Naive B cell (primary cell): ENCODE results near the gene OPCML. TPM values are rescaled to one million over a fixed set of nuclear protein-coding genes. Genes with fewer than 3 reads are reported as not detected.
A peak's percentile ranks its signal among the peaks of the same experiment; 100 is the strongest.

Experiments used
- ATAC-seq, 2 donors: fragments of 150-1000 bp; cut with Tn5 transposase; 2 replicates each; pipeline ENCODE4 v1.10.0; 2021; ENCODE audit warnings: low read depth in 2 of 2, mild to moderate bottlenecking in 2 of 2, moderate library complexity in 2 of 2
- DNase-seq: peaks from one replicate; pipeline ENCODE4 v3.0.0; 2022
- H3K27ac Mint-ChIP-seq, 6 donors: one replicate each; pipeline ENCODE4 v1.8.0; 2020 to 2022; ENCODE audit warnings: mild to moderate bottlenecking in 6 of 6, mixed read lengths in 6 of 6, moderate library complexity in 5 of 6, inconsistent platforms in 2 of 6
- H3K27me3 Mint-ChIP-seq, 3 donors: one replicate each; pipeline ENCODE4 v1.8.0; 2021 to 2022; ENCODE audit warnings: mixed read lengths in 3 of 3, mild to moderate bottlenecking in 1 of 3
- H3K36me3 Mint-ChIP-seq, 2 donors: one replicate each; pipeline ENCODE4 v1.8.0; 2020 to 2022; ENCODE audit warnings: mixed read lengths in 2 of 2, inconsistent platforms in 1 of 2, mild to moderate bottlenecking in 1 of 2
- H3K4me1 Mint-ChIP-seq, 3 donors: one replicate each; pipeline ENCODE4 v1.8.0; 2020 to 2022; ENCODE audit warnings: mixed read lengths in 3 of 3, inconsistent platforms in 1 of 3, mild to moderate bottlenecking in 1 of 3, moderate library complexity in 1 of 3
- H3K4me3 Mint-ChIP-seq, 8 donors: one replicate each; pipeline ENCODE4 v1.8.0; 2020 to 2022; ENCODE audit warnings: mild to moderate bottlenecking in 8 of 8, mixed read lengths in 8 of 8, moderate library complexity in 8 of 8, inconsistent platforms in 2 of 8
- H3K9me3 Mint-ChIP-seq, 7 donors: one replicate each; pipeline ENCODE4 v1.8.0; 2020 to 2022; ENCODE audit warnings: mixed read lengths in 7 of 7, mild to moderate bottlenecking in 5 of 7, inconsistent platforms in 2 of 7, moderate library complexity in 1 of 7
- polyA plus RNA-seq, 6 donors: library from polyadenylated mRNA; unstranded; fragments of 300-500 nt; fragmentation: Illumina TruSeq; gene quantifications; one replicate each; pipeline ENCODE4 v1.2.3, GENCODE V29; 2021; ENCODE audit warnings: low read depth in 6 of 6

The OPCML gene
- polyA plus RNA-seq, 6 donors from 2014 or later, result not detected

DNA sequence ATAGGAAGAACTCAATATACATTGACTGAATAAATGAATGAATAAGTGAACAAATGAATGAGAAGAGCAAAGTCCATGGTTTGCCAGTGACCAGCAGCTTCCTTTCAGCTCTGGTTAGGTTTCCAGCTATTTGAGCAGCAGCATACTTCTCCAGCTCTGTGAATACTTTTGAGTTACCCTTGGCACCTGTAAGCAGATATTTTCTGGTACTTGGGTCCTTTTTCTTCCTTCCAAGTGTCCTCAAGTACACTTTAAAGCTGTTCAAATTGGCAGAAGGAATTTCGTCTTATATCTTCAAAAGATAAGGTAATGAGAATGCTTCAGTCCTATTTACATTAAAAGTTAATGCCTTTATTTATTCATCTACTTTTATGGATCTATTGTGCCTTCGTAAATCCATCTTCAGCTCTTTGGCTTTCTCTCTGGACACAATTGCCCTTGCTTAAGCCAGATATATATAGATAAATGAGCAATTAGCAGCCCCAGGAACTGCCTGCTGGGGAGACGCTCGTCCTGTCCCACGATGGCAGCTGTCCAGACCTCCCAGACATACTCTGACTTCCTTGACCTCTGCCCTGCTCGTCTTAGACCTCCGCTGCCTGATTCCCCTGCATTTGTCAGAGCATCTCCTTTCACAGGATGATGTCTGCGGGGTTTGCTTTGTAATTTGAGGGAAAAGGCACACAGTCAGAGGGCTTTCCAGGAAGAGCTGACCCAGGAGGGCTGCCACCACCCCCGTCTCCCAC, 926.3 kb downstream of the OPCML start:
- H3K4me1 Mint-ChIP-seq, result no peaks in the 10 kb centered on the region
- no peak overlapping the region for H3K4me3 Mint-ChIP-seq
- peaks cover 0 to 10% (median 2%) of the 10 kb centered on the region in 7 donors for H3K9me3 Mint-ChIP-seq

DNA sequence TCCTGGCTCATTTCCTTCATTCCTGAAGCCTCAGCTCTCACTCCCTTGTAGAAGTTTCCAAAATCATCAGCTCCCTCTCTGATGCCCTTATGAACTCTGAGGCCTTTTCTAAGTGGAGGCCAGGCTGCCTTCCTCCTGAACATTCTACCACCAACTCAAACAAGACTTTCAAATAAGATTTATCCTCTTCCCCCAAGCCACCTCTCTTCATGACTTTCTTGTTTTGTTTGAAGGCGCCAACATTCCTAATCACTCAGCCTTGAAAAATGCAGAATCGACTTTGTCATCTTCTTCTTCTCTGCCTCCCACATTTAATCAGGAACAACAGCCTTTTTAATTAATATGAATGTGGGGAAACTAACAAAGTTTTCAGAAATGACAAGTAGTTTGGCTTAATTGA, 927.9 kb downstream of the OPCML start:
- no peak overlapping the region for H3K4me3 Mint-ChIP-seq
- H3K9me3 Mint-ChIP-seq, result peaks cover 0 to 10% (median 2%) of the 10 kb centered on the region in 7 donors
- no peaks in the 10 kb centered on the region for H3K36me3 Mint-ChIP-seq
- DNase-seq, result no peak
- ATAC-seq, result no peak
- H3K27ac Mint-ChIP-seq, result no peak overlapping the region
- H3K4me1 Mint-ChIP-seq, result no peaks in the 10 kb centered on the region
- H3K27me3 Mint-ChIP-seq, result no peaks in the 10 kb centered on the region

More for the DNA sequence above, 926.3 kb downstream of the OPCML start:
- H3K36me3 Mint-ChIP-seq, result no peaks in the 10 kb centered on the region
- H3K27me3 Mint-ChIP-seq, result no peaks in the 10 kb centered on the region
- H3K27ac Mint-ChIP-seq, result peak overlapping the region in 1 of 6 donors; percentile 7
- no peak for ATAC-seq
- DNase-seq, result no peak

DNA sequence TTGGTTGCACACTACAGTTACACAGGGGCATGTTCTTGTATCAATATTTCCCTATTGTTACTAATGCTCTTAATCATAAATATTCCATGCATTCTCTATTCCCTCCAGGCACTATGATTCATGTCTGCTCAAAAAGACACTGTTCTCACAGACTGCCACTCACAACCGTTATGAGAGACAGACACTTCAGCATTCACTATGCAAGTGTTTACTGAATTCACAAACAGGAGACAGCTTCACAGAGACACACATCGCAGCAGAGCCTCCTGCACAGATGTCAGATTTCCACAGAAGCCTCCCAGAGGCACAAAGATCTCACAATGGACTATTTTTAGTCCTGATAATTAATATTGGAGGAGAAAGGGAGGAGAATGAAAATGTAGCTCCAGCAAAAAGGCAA, 930.4 kb downstream of the OPCML start:
- Mint-ChIP-seq H3K27me3 (no peaks in the 10 kb centered on the region), H3K36me3 (no peaks in the 10 kb centered on the region), H3K4me1 (no peaks in the 10 kb centered on the region), H3K27ac (no peak overlapping the region), H3K9me3 (peaks cover 0 to 5% (median 2%) of the 10 kb centered on the region in 7 donors), H3K4me3 (no peak overlapping the region)
- no peak for ATAC-seq
- DNase-seq, result no peak

- Mint-ChIP-seq H3K9me3 (peaks cover 0 to 13% (median 4%) of the 10 kb centered on the region in 7 donors), H3K4me1 (no peaks in the 10 kb centered on the region), H3K27ac (no peak overlapping the region), H3K36me3 (no peaks in the 10 kb centered on the region), H3K27me3 (no peaks in the 10 kb centered on the region), H3K4me3 (no peak overlapping the region)
- DNase-seq, result no peak
- no peak for ATAC-seq
These were observed 936.6 kb downstream of the OPCML start for GRCh38 chr11:132595711-132596134.

GRCh38 chr11:132595246-132595645, 937.1 kb downstream of the OPCML start:
- Mint-ChIP-seq H3K36me3 (no peaks in the 10 kb centered on the region), H3K4me1 (no peaks in the 10 kb centered on the region), H3K4me3 (no peak overlapping the region), H3K27ac (no peak overlapping the region), H3K9me3 (peaks cover 0 to 13% (median 4%) of the 10 kb centered on the region in 7 donors), H3K27me3 (no peaks in the 10 kb centered on the region)
- no peak for ATAC-seq
- no peak for DNase-seq

- H3K36me3 Mint-ChIP-seq, result no peaks in the 10 kb centered on the region
- H3K27me3 Mint-ChIP-seq, result no peaks in the 10 kb centered on the region
- H3K9me3 Mint-ChIP-seq, result peaks cover 0 to 17% (median 4%) of the 10 kb centered on the region in 7 donors
- no peak overlapping the region for H3K27ac Mint-ChIP-seq
- DNase-seq (no peak), ATAC-seq (no peak)
- no peak overlapping the region for H3K4me3 Mint-ChIP-seq
- H3K4me1 Mint-ChIP-seq, result no peaks in the 10 kb centered on the region
These were observed 941.3 kb downstream of the OPCML start for GRCh38 chr11:132590986-132591385.

DNA sequence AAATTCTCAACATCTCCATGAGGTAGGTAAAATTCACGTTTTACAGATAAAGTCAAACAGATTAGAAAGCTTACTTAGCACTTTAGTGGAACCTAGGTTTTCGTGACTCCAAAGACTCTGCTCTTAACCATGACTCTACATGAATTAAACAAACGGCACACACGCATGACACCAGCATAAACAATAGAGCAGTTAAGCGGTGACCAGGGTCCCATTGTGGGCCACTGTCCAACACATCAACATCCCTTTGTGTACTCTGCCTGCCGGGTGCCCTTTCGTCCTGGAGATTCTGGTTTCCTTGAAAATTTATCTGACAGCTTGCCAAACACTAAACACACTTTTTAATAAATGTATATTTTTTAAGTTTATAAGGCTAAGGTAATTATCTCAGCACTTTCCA, 941.7 kb downstream of the OPCML start:
- no peaks in the 10 kb centered on the region for H3K36me3 Mint-ChIP-seq
- no peaks in the 10 kb centered on the region for H3K4me1 Mint-ChIP-seq
- H3K27me3 Mint-ChIP-seq, result no peaks in the 10 kb centered on the region
- H3K9me3 Mint-ChIP-seq, result peaks cover 0 to 17% (median 4%) of the 10 kb centered on the region in 7 donors
- DNase-seq, result no peak
- no peak overlapping the region for H3K4me3 Mint-ChIP-seq
- no peak for ATAC-seq
- H3K27ac Mint-ChIP-seq, result no peak overlapping the region

DNA sequence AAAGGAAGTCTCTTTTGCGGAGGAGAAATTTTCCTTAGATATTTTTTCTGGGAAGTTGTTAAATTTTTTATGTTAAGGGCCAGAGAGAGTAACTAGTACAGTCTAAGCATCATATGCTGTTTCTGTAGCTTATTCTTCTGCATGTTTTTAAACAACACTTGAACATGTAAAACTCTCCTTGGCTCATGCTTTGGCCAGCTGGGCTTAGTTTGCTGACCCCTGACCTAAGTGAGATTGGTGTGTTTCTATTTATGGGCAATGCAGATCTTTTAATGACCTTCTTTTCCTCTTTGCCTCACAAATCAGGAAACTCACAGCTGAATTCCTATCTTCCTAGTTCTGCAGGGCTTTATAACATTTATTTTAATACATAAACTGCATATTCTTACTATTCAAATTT, 942.5 kb downstream of the OPCML start:
- no peak overlapping the region for H3K27ac Mint-ChIP-seq
- H3K4me3 Mint-ChIP-seq, result no peak overlapping the region
- no peaks in the 10 kb centered on the region for H3K4me1 Mint-ChIP-seq
- no peak for ATAC-seq
- H3K9me3 Mint-ChIP-seq, result peaks cover 0 to 17% (median 4%) of the 10 kb centered on the region in 7 donors
- no peaks in the 10 kb centered on the region for H3K36me3 Mint-ChIP-seq
- DNase-seq, result no peak
- H3K27me3 Mint-ChIP-seq, result no peaks in the 10 kb centered on the region

DNA sequence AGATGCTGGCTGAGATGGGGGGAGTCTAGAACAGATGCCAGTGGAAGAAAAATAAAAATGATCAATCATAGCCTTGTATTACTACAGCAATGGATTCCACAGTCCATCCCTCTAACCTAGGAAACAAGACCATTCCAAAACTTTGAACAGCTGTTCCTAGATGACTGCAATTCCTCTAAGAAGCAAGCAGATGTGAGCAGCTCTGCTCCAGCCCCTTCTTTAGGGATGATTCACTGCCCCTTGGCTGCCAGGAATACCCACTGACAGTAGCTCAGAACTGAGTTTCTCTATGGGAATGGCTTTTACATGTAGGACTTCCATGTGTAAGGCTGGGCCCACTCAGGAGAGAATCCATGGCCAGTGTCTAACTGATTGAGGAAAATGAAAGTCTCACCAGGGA, 943.9 kb downstream of the OPCML start:
- Mint-ChIP-seq H3K4me3 (no peak overlapping the region), H3K9me3 (peaks cover 0 to 15% (median 4%) of the 10 kb centered on the region in 7 donors), H3K4me1 (no peaks in the 10 kb centered on the region), H3K27me3 (no peaks in the 10 kb centered on the region), H3K27ac (no peak overlapping the region), H3K36me3 (no peaks in the 10 kb centered on the region)
- no peak for ATAC-seq
- DNase-seq, result no peak

DNA sequence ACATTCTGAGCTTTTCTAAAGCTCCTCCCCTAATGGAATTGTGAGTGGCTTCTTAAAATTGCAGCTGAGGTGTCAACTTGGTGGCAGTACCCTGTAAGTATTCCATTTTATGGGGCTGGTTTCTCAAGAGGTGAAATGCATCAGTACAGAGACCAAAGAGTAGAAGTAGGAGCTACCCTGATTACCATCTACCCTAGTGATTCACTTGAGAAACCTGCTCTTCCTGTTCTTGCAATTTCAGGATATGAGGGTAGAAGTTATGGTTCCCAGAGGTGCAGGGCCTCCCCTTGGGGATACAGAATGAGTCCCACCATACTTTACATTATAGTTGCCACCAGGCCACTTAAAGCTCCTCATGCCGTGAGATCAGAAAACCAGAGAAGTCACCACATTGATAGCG, 944.6 kb downstream of the OPCML start:
- Mint-ChIP-seq H3K4me1 (no peaks in the 10 kb centered on the region), H3K36me3 (no peaks in the 10 kb centered on the region), H3K27ac (no peak overlapping the region), H3K4me3 (no peak overlapping the region), H3K27me3 (no peaks in the 10 kb centered on the region), H3K9me3 (peaks cover 0 to 9% (median 4%) of the 10 kb centered on the region in 7 donors)
- DNase-seq (no peak), ATAC-seq (no peak)

GRCh38 chr11:132586801-132587200, 945.5 kb downstream of the OPCML start:
- H3K27ac Mint-ChIP-seq, result no peak overlapping the region
- H3K36me3 Mint-ChIP-seq, result no peaks in the 10 kb centered on the region
- no peaks in the 10 kb centered on the region for H3K27me3 Mint-ChIP-seq
- H3K9me3 Mint-ChIP-seq, result peaks cover 0 to 4% (median 2%) of the 10 kb centered on the region in 7 donors
- DNase-seq (no peak), ATAC-seq (no peak)
- no peaks in the 10 kb centered on the region for H3K4me1 Mint-ChIP-seq
- H3K4me3 Mint-ChIP-seq, result no peak overlapping the region

DNA sequence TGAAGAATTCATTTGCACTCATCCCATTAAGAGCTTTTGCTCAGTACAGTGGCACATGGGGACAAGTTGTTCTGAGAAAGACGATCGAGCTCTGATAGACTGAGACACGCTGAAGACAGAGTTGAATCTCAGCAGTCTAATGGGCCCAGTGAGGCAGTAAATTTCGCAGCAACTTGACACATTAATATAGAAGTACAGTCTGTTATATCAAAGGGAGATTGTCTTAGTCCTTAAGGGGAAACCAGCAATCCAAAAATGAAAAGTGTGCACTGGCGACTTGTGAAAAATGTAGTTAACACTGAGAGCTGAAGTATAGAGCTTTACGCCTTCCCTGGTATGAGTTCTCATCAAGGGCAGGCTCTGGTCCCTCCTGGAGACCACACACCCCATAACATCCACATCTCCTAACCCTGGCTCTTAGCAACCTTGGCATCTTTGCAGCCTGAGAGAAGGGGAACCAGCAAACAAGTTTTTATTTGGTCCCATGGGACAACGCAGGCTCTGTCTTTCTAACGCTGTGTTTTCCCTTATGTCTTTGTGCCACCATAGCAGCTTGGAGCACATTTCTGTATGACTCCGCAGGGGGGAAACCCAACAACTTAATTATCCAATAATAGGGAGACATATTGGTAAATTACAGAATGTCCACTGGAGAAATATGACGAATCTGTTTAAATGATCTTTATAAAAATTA, 952.5 kb downstream of the OPCML start:
- DNase-seq (no peak), ATAC-seq (no peak)
- peaks cover 0 to 5% (median 0%) of the 10 kb centered on the region in 7 donors for H3K9me3 Mint-ChIP-seq
- no peaks in the 10 kb centered on the region for H3K36me3 Mint-ChIP-seq
- H3K27ac Mint-ChIP-seq, result no peak overlapping the region
- no peak overlapping the region for H3K4me3 Mint-ChIP-seq
- H3K27me3 Mint-ChIP-seq, result no peaks in the 10 kb centered on the region
- H3K4me1 Mint-ChIP-seq, result peaks cover 0 to 2% (median 0%) of the 10 kb centered on the region in 3 donors

- ATAC-seq, result no peak
- H3K4me3 Mint-ChIP-seq, result no peak overlapping the region
- H3K36me3 Mint-ChIP-seq, result no peaks in the 10 kb centered on the region
- peaks cover 0 to 5% (median 2%) of the 10 kb centered on the region in 7 donors for H3K9me3 Mint-ChIP-seq
- H3K4me1 Mint-ChIP-seq, result peaks cover 0 to 2% (median 0%) of the 10 kb centered on the region in 3 donors
- no peaks in the 10 kb centered on the region for H3K27me3 Mint-ChIP-seq
- DNase-seq, result no peak
- no peak overlapping the region for H3K27ac Mint-ChIP-seq
These were observed 953.2 kb downstream of the OPCML start for GRCh38 chr11:132579136-132579535.

GRCh38 chr11:132578580-132578979, 953.7 kb downstream of the OPCML start:
- Mint-ChIP-seq H3K4me1 (peaks cover 0 to 2% (median 0%) of the 10 kb centered on the region in 3 donors), H3K9me3 (peaks cover 0 to 11% (median 3%) of the 10 kb centered on the region in 7 donors), H3K36me3 (no peaks in the 10 kb centered on the region), H3K27me3 (no peaks in the 10 kb centered on the region), H3K27ac (no peak overlapping the region), H3K4me3 (no peak overlapping the region)
- no peak for ATAC-seq
- DNase-seq, result no peak
